DMS 273 treated with DMSO at 0.1 percent for 48 hours (cell line): ENCODE measurements around the gene WNT11.

Experiments
- DNase-seq: peaks from one replicate; lab custom pipeline; 2025; lab: John Stamatoyannopoulos, UW

WNT11 gene

DNA sequence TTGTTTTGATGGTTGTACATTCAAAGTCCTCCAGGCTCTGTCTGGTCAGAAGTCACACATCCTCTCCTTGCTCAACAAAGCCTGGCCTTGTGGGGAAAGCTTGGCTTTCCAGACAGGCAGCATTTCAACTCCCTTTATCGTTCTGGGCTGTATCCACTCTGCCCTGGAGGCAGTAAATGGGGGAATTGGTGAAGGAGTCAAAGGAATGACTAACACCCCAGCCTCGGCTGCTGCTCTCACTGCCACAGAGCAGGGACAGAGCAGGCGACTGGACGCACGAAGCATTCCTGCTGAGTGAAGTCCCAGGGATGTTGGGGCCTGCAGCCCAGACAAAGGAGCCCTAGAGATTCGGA, 52.8 kb downstream of the WNT11 start:
- no peak for DNase-seq

DNA sequence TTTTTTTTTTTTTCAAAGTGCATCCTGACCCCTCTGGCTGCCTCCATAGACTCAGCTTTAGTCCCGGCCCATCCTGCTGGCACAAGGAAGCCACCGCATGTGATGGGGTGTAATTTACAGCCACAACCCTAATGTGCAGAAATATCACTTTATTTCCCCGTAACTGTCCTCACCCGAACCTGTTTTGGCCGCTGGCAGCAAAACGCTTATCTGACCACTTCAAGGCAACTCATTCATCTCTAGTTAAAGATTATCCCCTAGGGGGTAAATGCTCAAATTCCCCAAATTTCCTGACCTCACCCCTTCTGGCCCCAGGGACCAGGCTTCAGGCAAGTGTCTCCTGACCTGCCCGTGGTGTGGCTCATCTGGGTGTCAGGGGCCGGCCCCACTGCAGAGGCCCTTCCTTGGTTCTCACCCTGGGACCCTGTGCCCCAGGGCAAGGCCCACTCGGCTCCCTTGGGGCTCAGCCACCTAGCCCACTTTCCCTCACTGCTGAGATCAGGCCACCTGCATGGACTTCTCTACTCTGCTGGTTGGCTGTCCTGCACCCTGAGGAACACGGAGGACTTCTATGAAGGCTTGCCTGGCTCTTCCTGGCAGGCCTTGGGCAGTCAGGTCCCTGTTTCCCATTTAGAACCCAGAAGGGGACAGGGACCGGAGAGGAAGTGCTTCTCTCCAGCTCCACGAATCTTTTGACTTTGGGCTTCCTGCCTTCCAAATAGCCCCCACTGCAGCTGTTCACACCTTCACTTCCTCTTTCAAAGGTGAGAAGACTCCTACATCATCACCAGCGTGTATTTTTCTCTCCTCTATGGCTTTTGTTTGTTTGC, 53.3 kb downstream of the WNT11 start:
- DNase-seq, result no peak

DNA sequence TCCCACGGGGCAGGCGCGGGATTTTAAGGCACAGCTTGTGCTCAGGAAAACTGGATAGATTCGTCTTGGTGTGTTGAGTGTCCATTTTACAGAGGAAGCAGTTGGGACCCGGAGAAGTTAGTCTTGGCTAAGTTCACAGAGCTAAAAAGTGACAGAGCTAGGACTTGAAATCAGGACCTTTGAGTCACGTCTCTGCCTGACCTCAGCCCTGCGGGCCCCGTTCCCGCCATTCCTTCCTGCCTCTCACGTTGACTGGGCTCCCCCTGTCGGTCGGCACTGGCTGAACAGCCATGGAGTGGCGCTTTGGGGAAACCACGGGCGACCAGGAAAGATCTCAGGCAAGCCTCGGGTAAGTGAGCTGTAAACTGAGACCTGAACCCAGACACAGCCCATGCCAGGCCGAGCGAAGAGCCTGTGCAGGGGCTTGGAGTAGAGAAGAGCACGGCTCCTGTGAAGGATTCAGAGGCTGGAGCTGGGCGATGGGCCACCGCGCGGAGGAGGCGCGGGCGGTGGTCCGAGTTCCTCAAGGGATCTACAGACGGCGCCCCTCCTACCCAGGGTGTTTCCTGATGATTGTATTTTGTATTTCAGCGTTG, 54.1 kb downstream of the WNT11 start:
- DNase-seq, result no peak

DNA sequence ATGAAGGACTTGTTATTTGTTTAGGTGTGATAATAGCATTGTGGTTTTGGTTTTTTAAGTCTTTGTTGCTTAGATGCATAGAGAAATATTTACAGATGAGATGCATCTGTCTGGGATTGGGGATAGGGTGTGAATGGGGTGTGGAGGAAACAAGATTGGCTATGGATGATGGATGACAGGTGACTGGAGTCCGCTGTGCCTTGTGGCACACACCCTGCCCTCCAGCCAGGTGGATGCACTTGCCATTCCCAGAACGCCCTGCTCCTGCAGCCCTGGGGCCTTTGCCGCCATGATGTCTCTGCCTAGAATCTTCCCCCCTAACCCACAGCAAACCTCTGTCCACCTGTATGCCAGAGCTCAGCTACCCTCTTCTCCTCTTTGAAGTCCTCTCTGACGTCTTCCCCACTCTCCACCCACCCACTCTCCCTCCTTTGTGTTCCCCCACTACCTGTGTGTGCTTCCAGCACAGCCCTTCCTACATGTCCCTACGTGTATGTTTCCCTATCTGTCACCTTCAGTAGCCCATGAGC, 54.7 kb downstream of the WNT11 start:
- no peak for DNase-seq

DNA sequence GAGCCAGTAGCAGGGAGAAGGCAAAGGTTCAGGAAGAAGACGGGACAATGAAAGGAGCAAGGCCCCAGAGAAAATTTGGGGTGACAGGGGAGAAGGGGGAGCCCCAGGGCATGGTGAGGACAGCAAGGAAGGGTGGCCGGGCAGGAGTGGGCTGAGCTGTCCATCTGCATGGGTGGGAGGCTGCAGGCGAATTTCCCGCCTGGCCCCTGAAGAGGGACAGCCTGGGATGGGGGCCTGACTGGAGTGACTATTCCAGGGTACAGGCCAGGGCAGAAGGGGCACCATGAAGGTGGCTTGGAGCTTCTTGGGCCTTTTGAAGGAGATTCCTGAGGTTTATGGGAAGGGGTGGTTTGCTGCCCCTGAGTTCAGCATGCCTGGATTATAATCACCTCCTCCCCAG, 56.2 kb downstream of the WNT11 start:
- no peak for DNase-seq

DNA sequence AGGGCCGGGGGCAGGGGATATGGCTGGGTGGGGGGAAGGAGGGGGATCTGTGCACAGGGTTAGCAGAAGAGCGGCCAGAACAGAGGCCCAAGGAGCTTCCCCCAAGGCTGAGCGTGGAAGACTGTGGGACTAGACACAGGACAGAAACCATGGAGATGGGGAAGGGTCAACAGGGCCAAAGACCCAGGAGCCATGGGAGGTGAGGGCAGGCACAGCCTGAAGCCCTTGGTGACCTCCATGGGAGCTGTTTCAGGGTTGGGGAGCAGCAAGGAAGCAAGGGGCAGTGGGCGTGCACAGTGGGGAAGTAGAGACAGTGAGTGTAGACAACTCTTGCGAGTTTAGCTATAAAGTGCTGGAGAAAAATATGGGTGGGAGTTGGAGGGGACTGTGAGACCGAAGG, 56.6 kb downstream of the WNT11 start:
- no peak for DNase-seq

DNA sequence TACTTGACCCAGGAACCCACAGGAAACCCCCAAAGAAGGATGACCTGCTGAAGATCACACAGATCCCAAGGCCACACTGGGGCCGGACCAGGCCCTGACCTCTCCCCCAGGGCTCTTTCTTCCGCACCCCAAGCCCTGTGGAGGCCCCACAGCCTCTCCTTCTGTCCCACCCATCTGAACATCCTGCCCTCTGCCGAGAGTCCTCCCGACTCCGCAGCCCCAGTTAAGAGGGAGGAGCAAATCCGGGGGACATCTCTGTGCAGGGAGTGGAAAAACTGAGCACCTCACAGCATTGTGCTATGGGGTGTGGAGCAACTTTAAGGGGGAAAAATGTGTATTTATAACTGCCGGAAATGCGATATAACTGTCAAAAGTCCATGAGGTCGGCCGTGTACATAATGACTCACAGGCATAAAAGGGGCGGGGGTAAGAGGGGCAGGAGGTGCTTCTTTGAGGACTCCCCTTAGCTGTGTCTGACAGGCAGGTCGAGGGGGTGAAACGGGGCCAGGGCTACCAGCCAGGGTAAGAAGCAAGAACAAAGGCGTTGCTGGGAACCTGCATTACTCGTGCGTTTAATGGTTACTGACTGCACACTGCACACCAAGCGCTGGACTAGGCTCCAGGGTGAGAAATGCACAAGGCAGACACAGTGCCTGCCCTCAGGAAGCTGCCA, 57.2 kb downstream of the WNT11 start:
- no peak for DNase-seq

DNA sequence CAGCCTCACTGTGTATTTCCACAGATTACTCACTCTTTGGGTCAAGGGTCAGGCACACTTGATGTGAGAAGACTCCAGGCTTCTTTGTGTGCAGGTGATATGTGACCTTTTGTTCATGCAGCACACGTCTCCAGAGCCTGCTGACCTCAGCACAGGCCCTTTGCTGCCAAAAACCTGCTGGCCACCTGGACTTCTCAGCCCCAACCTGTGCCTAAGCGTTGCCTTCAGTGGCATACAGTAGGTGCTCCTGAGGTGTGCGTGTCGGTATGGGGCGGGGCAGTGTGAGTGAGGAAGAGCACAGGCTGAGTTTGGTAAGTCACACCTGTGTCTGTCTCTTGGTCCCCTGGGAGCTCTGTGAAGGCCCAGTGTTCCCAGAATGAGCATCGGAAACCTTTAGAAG, 58.1 kb downstream of the WNT11 start:
- DNase-seq, result no peak

DNA sequence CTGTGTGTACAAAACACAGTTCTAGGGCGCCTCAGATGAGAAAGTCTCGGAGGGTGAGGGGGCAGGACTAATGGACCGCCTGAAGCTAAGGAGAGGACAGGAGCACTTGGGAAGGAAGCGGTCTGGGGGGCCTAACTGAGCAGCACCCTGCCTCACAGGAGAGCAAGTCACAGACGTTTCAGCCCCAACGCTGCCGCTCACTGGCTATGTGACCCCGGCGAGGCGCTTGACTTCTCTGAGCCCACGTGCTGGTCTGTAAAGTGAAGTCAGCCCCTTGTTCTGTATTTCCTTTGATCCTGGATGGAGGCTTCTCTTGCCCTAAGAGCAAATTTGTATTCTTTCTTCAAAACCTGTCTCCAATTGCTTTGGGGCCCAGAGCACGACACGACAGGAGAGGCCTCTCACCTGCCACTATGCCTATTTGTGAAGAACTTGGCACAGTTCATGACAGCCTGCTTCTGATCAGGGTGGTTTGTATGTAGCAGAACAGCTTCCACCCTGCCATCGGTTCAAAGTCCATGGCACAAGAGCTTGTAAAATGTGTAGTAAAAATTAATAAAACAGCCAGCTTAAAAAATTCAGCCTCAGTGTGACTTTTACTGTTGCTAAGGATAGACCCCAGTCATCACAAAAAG, 59.1 kb downstream of the WNT11 start:
- no peak for DNase-seq

DNA sequence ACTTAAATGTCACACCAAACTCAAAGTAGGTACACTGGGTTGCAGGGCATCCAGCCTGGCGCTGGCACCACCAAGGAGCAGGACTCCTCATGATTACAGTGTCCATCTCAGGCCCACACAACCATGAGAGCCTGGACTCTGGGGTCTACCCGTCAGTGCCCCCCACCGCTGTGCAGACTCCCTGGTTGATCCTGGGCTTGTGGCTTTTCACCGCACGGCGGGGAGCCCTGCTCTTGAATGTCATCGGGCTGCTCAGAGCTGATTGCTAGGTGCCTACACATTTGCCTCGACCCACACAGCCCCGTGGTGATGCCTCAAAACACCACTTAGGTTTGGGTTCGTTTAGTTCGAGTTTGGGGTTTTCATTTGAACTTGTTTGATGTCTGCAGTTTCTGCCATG, 63.0 kb downstream of the WNT11 start:
- DNase-seq, result no peak

DNA sequence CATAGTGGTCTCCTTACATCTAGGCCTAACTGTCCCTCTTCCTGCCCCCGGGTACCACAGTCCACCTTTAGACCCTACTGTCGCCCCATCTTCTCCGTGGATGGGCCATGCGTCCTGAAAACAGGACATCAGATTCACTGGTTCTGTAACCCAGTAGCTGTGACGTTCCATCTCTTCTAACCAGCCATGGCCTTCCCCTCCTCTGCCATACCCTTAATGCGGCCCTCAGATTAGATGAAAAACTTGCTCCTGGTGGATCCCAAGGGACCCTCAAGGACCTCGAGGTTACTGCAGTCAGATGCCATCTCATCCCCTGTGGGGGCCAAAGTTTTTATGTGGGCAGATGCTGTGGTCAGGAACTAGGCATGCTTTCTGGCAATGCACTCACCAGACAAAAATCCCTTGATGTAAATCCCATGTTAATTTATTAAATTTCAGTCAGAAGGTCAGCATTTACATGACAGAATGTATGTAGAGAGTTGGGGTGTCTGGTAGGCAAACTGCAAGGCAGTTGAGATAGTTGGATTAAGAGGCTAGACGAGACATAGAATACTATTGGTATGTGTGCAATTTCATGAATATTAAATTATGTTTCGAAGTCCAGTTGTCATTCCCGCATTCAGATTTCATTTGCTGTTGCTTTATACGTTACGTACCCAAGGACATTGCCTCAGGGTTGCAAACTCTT, 64.3 kb downstream of the WNT11 start:
- DNase-seq, result no peak

DNA sequence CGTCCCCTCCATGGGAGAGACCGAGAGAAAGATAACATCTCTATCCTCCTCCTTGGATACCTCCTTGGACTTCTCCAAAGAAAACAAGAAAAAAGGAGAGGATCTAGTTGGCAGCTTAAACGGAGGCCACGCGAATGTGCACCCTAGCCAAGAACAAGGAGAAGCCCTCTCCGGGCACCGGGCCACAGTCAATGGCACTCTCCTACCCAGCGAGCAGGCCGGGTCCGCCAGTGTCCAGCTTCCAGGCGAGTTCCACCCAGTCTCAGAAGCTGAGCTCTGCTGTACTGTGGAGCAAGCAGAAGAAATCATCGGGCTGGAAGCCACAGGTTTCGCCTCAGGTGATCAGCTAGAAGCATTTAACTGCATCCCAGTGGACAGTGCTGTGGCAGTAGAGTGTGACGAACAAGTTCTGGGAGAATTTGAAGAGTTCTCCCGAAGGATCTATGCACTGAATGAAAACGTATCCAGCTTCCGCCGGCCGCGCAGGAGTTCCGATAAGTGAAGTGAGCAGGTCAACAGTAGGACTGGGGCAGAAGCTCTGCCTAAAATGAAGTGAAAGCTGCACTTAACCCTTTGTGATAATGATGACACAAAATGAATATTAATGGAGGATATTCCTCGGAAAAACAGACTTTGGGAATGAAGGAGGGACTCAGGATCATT, 65.3 kb downstream of the WNT11 start:
- DNase-seq, result no peak

DNA sequence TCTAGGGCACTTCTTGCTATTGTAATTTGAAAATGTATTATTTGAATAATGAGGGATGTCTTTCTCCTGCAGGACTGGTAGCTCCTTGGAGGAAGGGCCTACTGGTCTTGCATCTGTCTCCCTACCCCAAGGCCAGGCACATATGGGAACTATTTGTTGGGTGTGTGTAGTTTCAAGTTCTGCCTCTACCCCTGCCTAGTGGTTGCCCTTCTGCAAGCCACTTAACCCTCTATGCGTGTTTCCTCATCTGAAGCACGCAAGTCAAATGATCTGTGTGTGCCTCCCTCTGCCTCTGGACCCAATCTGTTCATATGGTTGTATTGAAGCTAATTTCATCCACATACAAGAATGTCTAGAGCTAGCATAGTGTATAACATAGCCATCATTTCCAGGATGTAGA, 67.0 kb downstream of the WNT11 start:
- DNase-seq, result no peak
